ENCODE data around the gene TSPYL1. TPM values are rescaled to one million over a fixed set of nuclear protein-coding genes. Genes with fewer than 3 reads are reported as not detected.
"Not testable (repeated sequence)": the region's sequence is repeated elsewhere in the genome, so short reads cannot be mapped to it uniquely, and the experiment has no call there.

The TSPYL1 gene
- total RNA-seq (10 to 100 TPM; 90.2 to 98.2 (median 96.3) TPM), polyA plus RNA-seq (34.9 TPM)
- long read RNA-seq, donor 1, transcript TSPYL1-201 (1 exons, 3,326 nt) = major isoform, 193 of 194 reads
- long read RNA-seq, donor 1, partial matches to known transcripts = 0 of 194 reads
- long read RNA-seq, donor 1, other reads (novel, unspliced or antisense) = 1 of 194 reads
- long read RNA-seq, donor 2, transcript TSPYL1-201 (1 exons, 3,326 nt) = major isoform, 32 of 32 reads
- long read RNA-seq, donor 2, partial matches to known transcripts = 0 of 32 reads
- long read RNA-seq, donor 2, other reads (novel, unspliced or antisense) = 0 of 32 reads
- long read RNA-seq, donor 3, transcript TSPYL1-201 (1 exons, 3,326 nt) = major isoform, 268 of 268 reads
- long read RNA-seq, donor 3, partial matches to known transcripts = 0 of 268 reads
- long read RNA-seq, donor 3, other reads (novel, unspliced or antisense) = 0 of 268 reads
- long read RNA-seq, donor 4, transcript TSPYL1-201 (1 exons, 3,326 nt) = major isoform, 46 of 46 reads
- long read RNA-seq, donor 4, partial matches to known transcripts = 0 of 46 reads
- long read RNA-seq, donor 4, other reads (novel, unspliced or antisense) = 0 of 46 reads

- intact Hi-C loops (cut with DNase I) = loop anchor here (10.0 kb wide), 3 partner anchors 165 to 285 kb away; no protein-coding TSS in a partner anchor
Measured at GRCh38 chr6:116279232-116280160, at the start of gene TSPYL1. TSS of gene TSPYL1 (minus strand) at chr6:116279930. CDS start at chr6:116279830, 100 bp downstream.

GRCh38 chr6:116329156-116329555 is 49.4 kb upstream of the TSPYL1 start:
- intact Hi-C loops (cut with DNase I) = no loop called here
- Histone ChIP-seq H3K27me3 (ENCODE audit: control insufficient read depth, insufficient read depth) (no peaks in the 10 kb centered on the region), H3K27ac (ENCODE audit: low read length) (no peak overlapping the region), H3K4me3 (ENCODE audit: low read length) (no peak overlapping the region), H3K4me1 (ENCODE audit: control insufficient read depth, insufficient read depth, low read length) (peaks cover 4% of the 10 kb centered on the region), H3K9me3 (ENCODE audit: control insufficient read depth, low read length) (no peaks in the 10 kb centered on the region)
- DNase-seq (no peak), ATAC-seq (no peak)

More at GRCh38 chr6:116279232-116280160, at the start of gene TSPYL1:
- ATAC-seq (peak; percentile 98 to 99), DNase-seq (peak; percentile 97 to 98 (median 98))
- peak within 1 kb of the TSS; percentile 97 for H3K4me3 ChIP-seq (ENCODE audit: low read length)
- no peaks in the 10 kb centered on the region for H3K4me1 ChIP-seq (ENCODE audit: control insufficient read depth, insufficient read depth, low read length)
- no peaks in the 10 kb centered on the region for H3K27me3 ChIP-seq (ENCODE audit: control insufficient read depth, insufficient read depth)
- no peaks in the 10 kb centered on the region for H3K9me3 ChIP-seq (ENCODE audit: control insufficient read depth, low read length)
- under 1% methylated on average over 71 of the region's 71 CpGs for WGBS
- H3K27ac ChIP-seq (ENCODE audit: low read length) = peak within 1 kb of the TSS; percentile 97

GRCh38 chr6:116328528-116328903 is 48.8 kb upstream of the TSPYL1 start:
- Histone ChIP-seq H3K27me3 (ENCODE audit: control insufficient read depth, insufficient read depth) (no peaks in the 10 kb centered on the region), H3K4me3 (ENCODE audit: low read length) (no peak overlapping the region), H3K27ac (ENCODE audit: low read length) (no peak overlapping the region), H3K4me1 (ENCODE audit: control insufficient read depth, insufficient read depth, low read length) (peaks cover 4% of the 10 kb centered on the region), H3K9me3 (ENCODE audit: control insufficient read depth, low read length) (no peaks in the 10 kb centered on the region)
- intact Hi-C loops (cut with DNase I) = no loop called here
- DNase-seq (no peak), ATAC-seq (peak; percentile 66 to 85)
- WGBS = 50% methylated on average over 1 of the region's 1 CpG

- ATAC-seq = peak in 1 of 2 donors; percentile 31
- Histone ChIP-seq H3K27ac (ENCODE audit: low read length) (no peak overlapping the region), H3K9me3 (ENCODE audit: control insufficient read depth, low read length) (no peaks in the 10 kb centered on the region), H3K4me3 (ENCODE audit: low read length) (no peak overlapping the region), H3K27me3 (ENCODE audit: control insufficient read depth, insufficient read depth) (no peaks in the 10 kb centered on the region), H3K4me1 (ENCODE audit: control insufficient read depth, insufficient read depth, low read length) (peaks cover 4% of the 10 kb centered on the region)
- intact Hi-C loops (cut with DNase I) = no loop called here
- DNase-seq = no peak
- 49% methylated on average over 6 of the region's 6 CpGs for WGBS
Measured at GRCh38 chr6:116327803-116328527, 48.2 kb upstream of the TSPYL1 start.

- no peak overlapping the region for H3K4me3 ChIP-seq (ENCODE audit: low read length)
- H3K9me3 ChIP-seq (ENCODE audit: control insufficient read depth, low read length) = no peaks in the 10 kb centered on the region
- intact Hi-C loops (cut with DNase I) = no loop called here
- H3K27ac ChIP-seq (ENCODE audit: low read length) = peak overlapping the region; percentile 50
- H3K4me1 ChIP-seq (ENCODE audit: control insufficient read depth, insufficient read depth, low read length) = peaks cover 4% of the 10 kb centered on the region
- H3K27me3 ChIP-seq (ENCODE audit: control insufficient read depth, insufficient read depth) = no peaks in the 10 kb centered on the region
- DNase-seq = no peak
- ATAC-seq = no peak
- 50% methylated on average over 4 of the region's 4 CpGs for WGBS
Measured at GRCh38 chr6:116326996-116327395, 47.3 kb upstream of the TSPYL1 start.

- H3K27me3 ChIP-seq (ENCODE audit: control insufficient read depth, insufficient read depth) = no peaks in the 10 kb centered on the region
- H3K4me1 ChIP-seq (ENCODE audit: control insufficient read depth, insufficient read depth, low read length) = peaks cover 4% of the 10 kb centered on the region
- WGBS = 51% methylated on average over 7 of the region's 7 CpGs
- no peaks in the 10 kb centered on the region for H3K9me3 ChIP-seq (ENCODE audit: control insufficient read depth, low read length)
- no peak overlapping the region for H3K4me3 ChIP-seq (ENCODE audit: low read length)
- peak overlapping the region; percentile 42 for H3K27ac ChIP-seq (ENCODE audit: low read length)
- peak; percentile 77 to 84 for ATAC-seq
- intact Hi-C loops (cut with DNase I) = no loop called here
- DNase-seq = peak; percentile 42 to 77 (median 64)
Measured at GRCh38 chr6:116326181-116326671, 46.5 kb upstream of the TSPYL1 start.

- H3K9me3 ChIP-seq (ENCODE audit: control insufficient read depth, low read length); DNase-seq; ATAC-seq; H3K4me1 ChIP-seq (ENCODE audit: control insufficient read depth, insufficient read depth, low read length); H3K4me3 ChIP-seq (ENCODE audit: low read length); intact Hi-C loops (cut with DNase I); H3K27ac ChIP-seq (ENCODE audit: low read length); H3K27me3 ChIP-seq (ENCODE audit: control insufficient read depth, insufficient read depth): not testable (repeated sequence)
- 87% methylated on average over 10 of the region's 11 CpGs for WGBS
Measured at GRCh38 chr6:116325634-116326132, 46.0 kb upstream of the TSPYL1 start.

GRCh38 chr6:116323863-116324262 is 44.1 kb upstream of the TSPYL1 start:
- no peaks in the 10 kb centered on the region for H3K27me3 ChIP-seq (ENCODE audit: control insufficient read depth, insufficient read depth)
- DNase-seq (no peak), ATAC-seq (no peak)
- no peaks in the 10 kb centered on the region for H3K9me3 ChIP-seq (ENCODE audit: control insufficient read depth, low read length)
- 92% methylated on average over 1 of the region's 1 CpG for WGBS
- no peak overlapping the region for H3K27ac ChIP-seq (ENCODE audit: low read length)
- peaks cover 4% of the 10 kb centered on the region for H3K4me1 ChIP-seq (ENCODE audit: control insufficient read depth, insufficient read depth, low read length)
- H3K4me3 ChIP-seq (ENCODE audit: low read length) = no peak overlapping the region
- intact Hi-C loops (cut with DNase I) = no loop called here

GRCh38 chr6:116321933-116322332 is 42.2 kb upstream of the TSPYL1 start:
- intact Hi-C loops (cut with DNase I); H3K9me3 ChIP-seq (ENCODE audit: control insufficient read depth, low read length); H3K4me1 ChIP-seq (ENCODE audit: control insufficient read depth, insufficient read depth, low read length); H3K27ac ChIP-seq (ENCODE audit: low read length); DNase-seq; H3K4me3 ChIP-seq (ENCODE audit: low read length); ATAC-seq; H3K27me3 ChIP-seq (ENCODE audit: control insufficient read depth, insufficient read depth): not testable (repeated sequence)
- WGBS = 90% methylated on average over 13 of the region's 13 CpGs

Measured in right cardiac atrium (tissue), 5 donors.